ENCODE results near the gene SLC7A11.
"Not testable (repeated sequence)": the region's sequence is repeated elsewhere in the genome, so short reads cannot be mapped to it uniquely, and the experiment has no call there.

The SLC7A11 gene

GRCh38 chr4:138238521-138239292 is 3.4 kb downstream of the SLC7A11 start:
- TF ChIP-seq, protein P1, sequence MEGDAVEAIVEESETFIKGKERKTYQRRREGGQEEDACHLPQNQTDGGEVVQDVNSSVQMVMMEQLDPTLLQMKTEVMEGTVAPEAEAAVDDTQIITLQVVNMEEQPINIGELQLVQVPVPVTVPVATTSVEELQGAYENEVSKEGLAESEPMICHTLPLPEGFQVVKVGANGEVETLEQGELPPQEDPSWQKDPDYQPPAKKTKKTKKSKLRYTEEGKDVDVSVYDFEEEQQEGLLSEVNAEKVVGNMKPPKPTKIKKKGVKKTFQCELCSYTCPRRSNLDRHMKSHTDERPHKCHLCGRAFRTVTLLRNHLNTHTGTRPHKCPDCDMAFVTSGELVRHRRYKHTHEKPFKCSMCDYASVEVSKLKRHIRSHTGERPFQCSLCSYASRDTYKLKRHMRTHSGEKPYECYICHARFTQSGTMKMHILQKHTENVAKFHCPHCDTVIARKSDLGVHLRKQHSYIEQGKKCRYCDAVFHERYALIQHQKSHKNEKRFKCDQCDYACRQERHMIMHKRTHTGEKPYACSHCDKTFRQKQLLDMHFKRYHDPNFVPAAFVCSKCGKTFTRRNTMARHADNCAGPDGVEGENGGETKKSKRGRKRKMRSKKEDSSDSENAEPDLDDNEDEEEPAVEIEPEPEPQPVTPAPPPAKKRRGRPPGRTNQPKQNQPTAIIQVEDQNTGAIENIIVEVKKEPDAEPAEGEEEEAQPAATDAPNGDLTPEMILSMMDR (IDR thresholded peaks at IDR 0.05; ENCODE audit: insufficient read depth, low read depth, low read length, missing control alignments) = no peak
- peak overlapping the region; percentile 6 for H3K4me3 ChIP-seq (ENCODE audit: low read length)
- DNase-seq (ENCODE audit: low read depth) = no peak

DNA sequence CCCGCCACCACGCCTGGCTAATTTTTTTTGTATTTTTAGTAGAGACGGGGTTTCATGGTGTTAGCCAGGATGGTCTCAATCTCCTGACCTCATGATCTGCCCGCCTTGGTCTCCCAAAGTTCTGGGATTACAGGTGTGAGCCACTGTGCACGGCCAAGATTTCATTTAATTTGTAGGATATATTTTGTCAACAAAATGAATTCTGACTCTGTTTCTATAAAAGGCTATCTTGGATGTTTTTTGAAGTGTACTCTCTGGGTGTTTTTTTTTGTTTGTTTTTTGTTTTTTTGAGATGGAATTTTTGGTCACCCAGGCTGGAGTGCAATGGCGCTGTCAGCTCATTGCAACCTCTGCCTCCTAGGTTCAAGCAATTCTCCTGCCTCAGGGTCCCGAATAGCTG is 5.0 kb downstream of the SLC7A11 start:
- DNase-seq (ENCODE audit: low read depth); H3K4me3 ChIP-seq (ENCODE audit: low read length): not testable (repeated sequence)

DNA sequence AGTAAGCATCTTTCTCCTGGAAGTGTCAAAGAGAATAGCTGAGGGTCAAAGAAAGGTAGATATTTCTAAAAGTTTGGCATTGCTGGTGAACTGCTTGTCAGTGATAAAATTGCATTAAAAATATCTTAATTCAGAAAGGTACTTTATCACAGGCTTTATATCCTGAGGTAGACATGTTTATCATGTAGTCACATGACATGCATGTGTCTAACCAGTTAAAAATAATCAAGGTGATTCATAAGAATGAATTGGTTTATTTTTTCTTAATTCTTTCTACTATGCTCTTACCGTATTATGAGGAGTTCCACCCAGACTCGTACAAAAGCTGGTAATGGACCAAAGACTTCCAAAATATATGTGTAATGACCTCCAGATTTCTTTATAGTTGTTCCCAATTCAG is 6.1 kb downstream of the SLC7A11 start:
- TF ChIP-seq, protein P1 (IDR thresholded peaks at IDR 0.05; ENCODE audit: insufficient read depth, low read depth, low read length, missing control alignments) = no peak
- H3K4me3 ChIP-seq (ENCODE audit: low read length) = no peak overlapping the region
- DNase-seq (ENCODE audit: low read depth) = peak; percentile 23

DNA sequence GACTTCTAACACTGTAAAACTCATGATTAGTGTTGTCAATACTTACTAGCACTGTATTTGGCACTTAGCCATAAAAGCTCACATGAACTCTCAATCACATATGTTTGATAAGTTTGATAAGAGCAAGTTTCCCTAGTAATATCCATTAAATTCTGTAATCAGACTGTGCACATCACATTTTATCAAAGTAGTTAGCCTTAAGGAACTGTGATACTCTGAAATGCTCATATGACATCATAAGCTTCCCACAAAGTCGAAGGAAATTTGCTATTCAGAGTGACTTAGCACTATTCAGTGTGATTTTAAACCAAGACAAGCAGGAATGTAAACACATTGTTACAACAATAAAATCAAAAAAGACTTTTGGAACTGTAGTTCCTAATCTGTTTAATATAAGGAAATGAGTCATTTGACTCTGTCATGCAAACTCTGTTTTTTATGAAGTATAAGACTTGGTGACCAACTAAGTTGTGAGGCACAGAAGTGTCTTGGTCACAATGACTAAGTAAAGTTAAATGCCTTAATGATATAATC is 6.7 kb downstream of the SLC7A11 start:
- DNase-seq (ENCODE audit: low read depth) = peak; percentile 65
- TF ChIP-seq, protein P1 (IDR thresholded peaks at IDR 0.05; ENCODE audit: insufficient read depth, low read depth, low read length, missing control alignments) = no peak
- H3K4me3 ChIP-seq (ENCODE audit: low read length) = no peak overlapping the region

DNA sequence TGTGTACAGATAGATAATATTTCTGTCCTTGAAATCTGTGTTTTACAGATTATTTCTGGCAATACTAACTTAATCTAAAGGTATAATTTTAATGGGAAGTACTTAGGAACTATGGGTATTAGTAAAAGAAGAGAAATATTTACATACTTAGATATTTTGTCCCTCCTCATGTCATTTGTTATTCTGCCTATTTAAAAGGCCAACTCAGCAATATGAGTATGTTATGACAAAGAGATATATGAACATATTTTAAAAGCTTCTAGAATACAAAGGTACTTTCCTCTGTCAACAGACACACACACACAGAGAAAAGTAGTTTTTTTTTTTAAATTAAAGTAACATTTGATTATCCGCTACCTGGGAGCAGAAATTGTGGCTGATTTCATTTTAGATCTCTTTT is 7.9 kb downstream of the SLC7A11 start:
- TF ChIP-seq, protein P1 (IDR thresholded peaks at IDR 0.05; ENCODE audit: insufficient read depth, low read depth, low read length, missing control alignments) = no peak
- no peak overlapping the region for H3K4me3 ChIP-seq (ENCODE audit: low read length)
- DNase-seq (ENCODE audit: low read depth) = no peak

GRCh38 chr4:138233313-138234034 is 8.7 kb downstream of the SLC7A11 start:
- DNase-seq (ENCODE audit: low read depth) = no peak
- TF ChIP-seq, protein P1 (IDR thresholded peaks at IDR 0.05; ENCODE audit: insufficient read depth, low read depth, low read length, missing control alignments) = no peak
- no peak overlapping the region for H3K4me3 ChIP-seq (ENCODE audit: low read length)

GRCh38 chr4:138232364-138232763 is 9.8 kb downstream of the SLC7A11 start:
- TF ChIP-seq, protein P1 (IDR thresholded peaks at IDR 0.05; ENCODE audit: insufficient read depth, low read depth, low read length, missing control alignments) = no peak
- no peak for DNase-seq (ENCODE audit: low read depth)
- H3K4me3 ChIP-seq (ENCODE audit: low read length) = no peak overlapping the region

Measured in epithelial cell of esophagus (primary cell).